WTC11 (cell line): ENCODE data around the gene GLYATL1B. TPM values are rescaled to one million over a fixed set of nuclear protein-coding genes. Genes with fewer than 3 reads are reported as not detected.
A peak's percentile ranks its signal among the peaks of the same experiment; 100 is the strongest.

Experiments
- ATF2 ChIP-seq: sonication (generic); formaldehyde crosslinking; IDR thresholded peaks from 2 replicates; pipeline ENCODE4 v1.8.1; 2022; ENCODE audit warnings: low read depth, missing genetic modification reagents, borderline replicate concordance
- CREB1 ChIP-seq: sonication (generic); formaldehyde crosslinking; IDR thresholded peaks from 2 replicates; pipeline ENCODE4 v1.8.0; 2023; ENCODE audit warnings: mild to moderate bottlenecking, missing genetic modification reagents
- CTCF ChIP-seq: fragments of 200-600 bp; IDR thresholded peaks from 2 replicates; pipeline ENCODE4 v1.8.0; 2022; ENCODE audit warnings: antibody characterized with exemption
- E2F4 ChIP-seq: sonication (generic); formaldehyde crosslinking; IDR thresholded peaks from 2 replicates; pipeline ENCODE4 v1.8.1; 2022; ENCODE audit warnings: low read depth, mild to moderate bottlenecking, moderate library complexity, missing genetic modification reagents, borderline replicate concordance
- E2F5 ChIP-seq: sonication (generic); formaldehyde crosslinking; IDR thresholded peaks from 2 replicates; pipeline ENCODE4 v1.8.1; 2022; ENCODE audit warnings: mild to moderate bottlenecking, moderate library complexity, missing genetic modification reagents
- ETV6 ChIP-seq: sonication (generic); formaldehyde crosslinking; IDR thresholded peaks from 2 replicates; pipeline ENCODE4 v1.8.1; 2022; ENCODE audit warnings: mild to moderate bottlenecking, missing genetic modification reagents
- FOXP1 ChIP-seq: sonication (generic); formaldehyde crosslinking; IDR thresholded peaks from 2 replicates; pipeline ENCODE4 v1.8.0; 2022; ENCODE audit warnings: missing genetic modification reagents, mild to moderate bottlenecking, moderate library complexity, borderline replicate concordance
- HMGA2 ChIP-seq: fragments of 250-450 bp; sonication (Bioruptor Pico); IDR thresholded peaks from 2 replicates; pipeline ENCODE4 v1.4.0; 2021; ENCODE audit warnings: mild to moderate bottlenecking, moderate library complexity
- KAT7 ChIP-seq: sonication (generic); formaldehyde crosslinking; IDR thresholded peaks from 2 replicates; pipeline ENCODE4 v1.8.1; 2023; ENCODE audit warnings: missing genetic modification reagents, mild to moderate bottlenecking, borderline replicate concordance
- MLX ChIP-seq: sonication (generic); formaldehyde crosslinking; IDR thresholded peaks from 2 replicates; pipeline ENCODE4 v1.8.1; 2023; ENCODE audit warnings: mild to moderate bottlenecking, missing genetic modification reagents, moderate library complexity
- NFYB ChIP-seq: sonication (generic); formaldehyde crosslinking; conservative IDR thresholded peaks from 2 replicates; pipeline ENCODE4 v1.8.0; 2022; ENCODE audit warnings: low read depth, missing genetic modification reagents
- PRDM15 ChIP-seq: sonication (generic); formaldehyde crosslinking; IDR thresholded peaks from 2 replicates; pipeline ENCODE4 v1.8.0; 2022; ENCODE audit warnings: missing genetic modification reagents
- PREB ChIP-seq: sonication (generic); formaldehyde crosslinking; IDR thresholded peaks from 2 replicates; pipeline ENCODE4 v1.8.1; 2022; ENCODE audit warnings: mild to moderate bottlenecking, missing genetic modification reagents, moderate library complexity, borderline replicate concordance
- PRRX2 ChIP-seq: fragments of 250-450 bp; sonication (Bioruptor Pico); IDR thresholded peaks from 2 replicates; pipeline ENCODE4 v1.8.0; 2021; ENCODE audit warnings: mild to moderate bottlenecking
- RORB ChIP-seq: fragments of 250-450 bp; sonication (Bioruptor Pico); IDR thresholded peaks from 2 replicates; pipeline ENCODE4 v1.9.0; 2021; ENCODE audit warnings: mild to moderate bottlenecking
- SMAD3 ChIP-seq: sonication (generic); formaldehyde crosslinking; IDR thresholded peaks from 2 replicates; pipeline ENCODE4 v1.8.0; 2022; ENCODE audit warnings: missing genetic modification reagents, mild to moderate bottlenecking, borderline replicate concordance
- SMAD4 ChIP-seq: sonication (generic); formaldehyde crosslinking; IDR thresholded peaks from 2 replicates; pipeline ENCODE4 v1.8.0; 2022; ENCODE audit warnings: mild to moderate bottlenecking, missing genetic modification reagents
- SP1 ChIP-seq: sonication (generic); formaldehyde crosslinking; conservative IDR thresholded peaks from 2 replicates; pipeline ENCODE4 v1.8.1; 2022; ENCODE audit warnings: missing genetic modification reagents
- TCF7 ChIP-seq: sonication (generic); formaldehyde crosslinking; IDR thresholded peaks from 2 replicates; pipeline ENCODE4 v1.8.0; 2022; ENCODE audit warnings: mild to moderate bottlenecking, low read depth, missing genetic modification reagents, moderate library complexity
- TEAD1 ChIP-seq: sonication (generic); formaldehyde crosslinking; IDR thresholded peaks from 2 replicates; pipeline ENCODE4 v1.8.0; 2022; ENCODE audit warnings: mild to moderate bottlenecking, missing genetic modification reagents
- ZNF232 ChIP-seq: sonication (generic); formaldehyde crosslinking; IDR thresholded peaks from 2 replicates; pipeline ENCODE4 v1.8.0; 2022; ENCODE audit warnings: mild to moderate bottlenecking, missing genetic modification reagents
- ZNF532 ChIP-seq: fragments of 250-450 bp; sonication (Bioruptor Pico); IDR thresholded peaks from 2 replicates; pipeline ENCODE4 v1.9.0; 2021; ENCODE audit warnings: mild to moderate bottlenecking, borderline replicate concordance
- total RNA-seq: library from RNA; stranded (reverse); gene quantifications from 3 replicates; pipeline ENCODE4 v1.2.3, GENCODE V29; 2021

GLYATL1B gene
- total RNA-seq, 1 experiment from 2014 or later = not detected

GRCh38 chr11:59106363-59107336 lies 20.5 kb downstream of the GLYATL1B start, which contains the start of gene FAM111B (continued):
- TF ChIP-seq ZNF532 (CRISPR knock-in tag) (no peak), SMAD3 (no peak), PRRX2 (CRISPR knock-in tag) (no peak), FOXP1 (CRISPR knock-in tag) (0 out of 2 replicates have a peak, but pooled peaks have one; percentile 40), ATF2 (CRISPR knock-in tag) (no peak), MLX (CRISPR knock-in tag) (no peak), KAT7 (CRISPR knock-in tag) (no peak), ETV6 (no peak), SMAD4 (no peak), NFYB (CRISPR knock-in tag) (peak; percentile 81), PRDM15 (no peak), CREB1 (CRISPR knock-in tag) (no peak), TEAD1 (CRISPR knock-in tag) (peak; percentile 46; the same call in 1 of the 2 replicates), HMGA2 (CRISPR knock-in tag) (no peak), RORB (CRISPR knock-in tag) (no peak), ZNF232 (CRISPR knock-in tag) (no peak), E2F4 (CRISPR knock-in tag) (no peak), E2F5 (peak; percentile 73), CTCF (no peak), SP1 (CRISPR knock-in tag) (no peak), TCF7 (no peak), PREB (CRISPR knock-in tag) (no peak)
